HuH-7 (cell line): ENCODE results near the gene RFX3.

ENCODE experiments used
- DNase-seq: peaks from one replicate; pipeline ENCODE4 v3.0.0; 2011; ENCODE audit warnings: low spot score

RFX3 gene

DNA sequence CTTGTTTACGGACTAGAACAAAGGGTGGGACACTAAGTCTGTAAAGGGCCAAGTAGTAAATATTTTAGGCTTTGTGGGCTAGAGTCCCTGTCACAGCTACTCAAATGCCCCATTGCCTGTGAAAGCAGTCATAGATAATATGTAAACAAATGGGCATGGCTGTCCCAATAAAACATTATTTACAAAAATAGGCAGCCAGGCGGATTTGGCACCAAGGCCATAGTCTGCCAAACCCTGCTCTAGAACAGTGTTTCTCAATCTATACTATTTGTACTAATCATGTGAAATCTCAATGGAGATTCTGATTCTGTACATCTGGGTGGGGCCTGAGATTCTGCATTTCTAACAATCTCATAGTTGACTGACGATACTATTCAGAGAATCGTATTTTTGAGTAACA, 92.0 kb downstream of the RFX3 start:
- DNase-seq: no peak

DNA sequence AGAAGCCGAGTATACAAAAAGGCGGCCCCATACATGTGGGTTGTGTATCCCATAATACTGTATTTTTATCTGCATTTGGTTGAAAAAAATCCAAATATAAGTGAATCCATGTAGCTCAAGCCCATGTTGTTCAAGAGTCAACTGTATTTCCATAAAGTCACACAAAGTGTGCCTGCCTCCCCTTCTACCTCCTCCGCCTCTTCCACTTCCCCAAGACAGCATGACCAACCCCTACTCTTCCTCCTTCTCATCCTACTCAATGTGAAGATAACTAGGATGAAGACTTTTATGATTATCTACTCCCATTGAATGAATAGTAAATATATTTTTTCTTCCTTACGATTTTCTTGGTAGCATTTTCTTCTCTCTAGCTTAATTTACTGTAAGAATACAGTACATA, 92.7 kb downstream of the RFX3 start:
- DNase-seq: no peak

DNA sequence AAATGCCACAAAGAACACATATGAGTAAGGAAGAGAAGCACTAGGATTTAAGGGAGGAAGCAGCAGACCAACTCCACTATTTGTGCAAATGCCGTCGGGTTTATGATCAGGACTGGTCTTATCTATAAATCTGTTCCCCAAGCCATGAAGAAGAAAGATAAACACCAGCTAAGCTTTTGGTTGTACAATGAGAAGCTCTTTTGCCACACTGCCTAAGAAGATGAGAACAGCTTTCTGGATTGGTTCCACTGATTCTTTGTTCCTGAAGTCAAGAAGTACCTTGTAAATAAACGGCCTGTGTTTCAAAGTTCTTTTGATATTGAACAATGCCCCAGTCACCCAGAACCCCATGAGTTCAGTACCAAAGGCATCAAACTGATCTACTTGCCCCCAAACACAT, 93.9 kb downstream of the RFX3 start:
- no peak for DNase-seq

DNA sequence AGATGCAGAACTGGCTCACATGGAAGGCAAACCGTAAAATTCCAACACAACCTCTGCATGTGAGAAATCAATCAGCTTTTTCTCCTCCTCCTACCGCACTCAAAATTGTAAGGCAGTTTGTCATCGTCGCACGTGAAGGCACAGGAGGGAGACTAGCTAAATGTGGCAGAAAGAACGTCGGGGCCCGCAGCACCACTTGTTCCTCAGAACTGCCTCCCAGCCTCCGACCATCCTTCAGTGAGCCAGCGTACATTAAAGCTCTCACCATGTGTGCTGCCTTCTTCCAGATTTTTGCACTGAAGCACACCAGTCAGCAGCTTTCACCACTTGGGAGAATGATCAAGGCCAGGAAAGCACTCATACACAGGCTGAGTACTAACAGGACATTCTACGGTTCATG, 105.9 kb downstream of the RFX3 start:
- no peak for DNase-seq

DNA sequence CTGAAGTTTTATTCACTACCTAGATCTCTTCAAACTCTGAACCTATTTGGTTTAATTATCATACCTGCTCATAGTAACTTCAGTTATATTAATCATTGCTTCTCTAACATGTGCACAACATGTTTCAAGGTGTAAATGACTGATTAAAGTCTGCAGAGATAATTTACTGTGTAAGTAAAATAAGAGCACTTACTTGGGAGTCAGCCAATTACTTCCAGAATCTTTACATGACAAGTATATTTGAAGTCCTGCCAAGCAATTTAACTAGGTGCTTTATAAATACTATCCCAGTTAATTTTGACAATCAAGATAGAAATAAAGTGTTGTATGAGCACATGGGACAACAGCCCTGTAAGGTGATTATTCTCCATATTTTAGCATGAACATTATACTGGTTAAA, 109.9 kb downstream of the RFX3 start:
- DNase-seq: no peak

DNA sequence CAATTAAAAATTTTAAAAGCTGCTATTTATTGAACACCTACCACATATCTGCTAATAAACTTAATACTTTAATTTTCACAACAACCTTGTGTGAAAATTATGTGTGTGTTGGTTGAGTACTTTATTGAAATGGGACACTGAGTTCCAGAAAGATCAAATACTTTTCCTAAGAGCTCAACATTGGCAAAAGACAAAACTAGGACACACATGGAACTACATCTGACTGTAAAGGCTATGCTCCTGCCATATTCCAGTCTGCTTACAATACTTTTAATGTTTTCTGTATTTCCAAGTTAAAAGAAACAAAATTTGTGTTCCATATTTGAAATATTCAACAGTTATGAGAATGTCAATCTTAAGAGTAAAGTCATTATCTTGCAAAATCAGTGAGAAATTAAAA, 111.8 kb downstream of the RFX3 start:
- DNase-seq: no peak

DNA sequence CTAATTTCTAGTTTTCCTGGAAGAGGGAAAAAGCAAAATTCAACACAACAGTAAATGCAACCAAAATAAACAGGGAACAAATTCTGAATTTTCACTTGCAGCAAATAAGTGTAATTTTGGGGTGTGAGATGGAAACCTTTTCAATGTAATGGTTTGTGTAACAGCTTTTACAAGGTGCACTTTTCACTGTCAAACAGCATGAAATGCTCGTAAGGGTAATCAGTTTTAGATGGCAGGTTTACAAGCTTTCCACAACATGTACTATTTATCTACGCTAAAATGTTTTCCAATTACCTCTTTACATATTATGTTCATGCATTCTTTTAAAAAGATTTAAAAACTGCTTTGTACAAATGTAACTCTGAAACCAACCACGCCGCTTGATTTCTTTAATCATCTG, 115.3 kb downstream of the RFX3 start:
- no peak for DNase-seq

DNA sequence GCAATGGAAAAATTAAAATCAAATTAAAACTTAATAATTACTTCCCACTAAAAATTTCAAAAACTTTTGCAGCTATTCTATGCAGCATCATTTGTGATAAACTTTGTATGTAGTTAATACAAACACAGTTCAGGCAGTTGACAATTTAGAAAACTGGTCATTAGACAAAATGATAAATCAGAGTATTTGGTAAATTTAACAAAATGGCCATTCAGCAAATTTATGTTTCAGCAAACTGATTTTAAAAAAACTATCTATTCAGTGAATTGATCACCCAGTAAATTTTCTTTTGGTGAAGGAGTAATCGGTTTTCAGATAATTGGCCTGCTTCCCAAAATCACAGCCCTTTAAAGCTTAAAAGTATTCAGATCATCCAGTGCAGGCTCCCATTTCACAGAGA, 116.3 kb downstream of the RFX3 start:
- DNase-seq: no peak

DNA sequence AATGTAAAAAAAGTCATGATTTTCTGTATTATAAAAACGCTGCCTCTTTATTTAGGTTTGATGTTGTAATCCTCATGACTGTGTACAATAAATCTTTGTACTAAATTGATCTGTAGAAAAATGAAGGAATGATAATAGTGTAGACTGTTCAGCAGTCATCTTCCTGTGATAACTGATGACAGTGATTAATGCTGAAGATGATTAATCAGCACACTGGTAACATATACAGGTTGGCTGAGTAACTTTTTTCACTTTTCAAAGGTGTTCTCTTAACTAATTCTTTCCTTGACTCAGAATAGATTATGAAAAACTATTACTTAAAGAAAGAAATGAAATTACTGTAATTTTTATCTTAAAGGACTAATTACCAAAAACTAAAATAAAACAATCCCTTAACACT, 122.5 kb downstream of the RFX3 start:
- DNase-seq: no peak

DNA sequence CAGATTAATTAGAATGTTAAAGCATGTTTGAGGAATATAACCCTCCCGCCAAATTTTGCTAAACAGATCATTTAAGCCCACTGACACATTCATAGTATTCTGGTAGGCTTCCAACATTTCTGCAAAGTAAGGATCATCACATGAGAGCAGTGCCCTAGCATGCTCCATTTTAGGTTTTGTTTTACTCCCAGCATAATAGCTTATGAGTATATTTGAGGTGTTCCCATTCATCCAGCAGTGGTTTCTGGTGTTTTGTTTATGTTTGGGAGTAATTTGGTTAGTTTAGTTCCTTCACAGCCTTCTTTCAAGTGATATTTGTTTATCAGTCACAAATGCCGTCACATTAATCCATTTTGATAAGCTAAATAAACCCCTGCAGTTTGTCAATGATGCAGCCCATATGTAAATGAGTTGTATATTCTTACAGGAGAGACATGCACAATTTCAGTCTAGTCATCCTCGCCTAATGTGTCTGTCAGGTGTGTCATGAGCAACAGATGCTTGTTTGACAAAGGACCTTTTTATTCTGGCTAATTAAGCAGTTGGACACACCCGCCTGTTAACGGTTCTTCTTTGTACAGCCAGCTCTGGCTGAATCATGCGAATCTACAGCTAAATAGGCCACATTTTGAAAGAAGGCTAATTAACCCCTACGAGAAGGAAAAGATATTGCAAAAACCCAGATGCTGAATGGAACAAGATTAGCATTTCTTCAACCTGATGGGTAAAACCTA, 124.4 kb downstream of the RFX3 start:
- DNase-seq: no peak

DNA sequence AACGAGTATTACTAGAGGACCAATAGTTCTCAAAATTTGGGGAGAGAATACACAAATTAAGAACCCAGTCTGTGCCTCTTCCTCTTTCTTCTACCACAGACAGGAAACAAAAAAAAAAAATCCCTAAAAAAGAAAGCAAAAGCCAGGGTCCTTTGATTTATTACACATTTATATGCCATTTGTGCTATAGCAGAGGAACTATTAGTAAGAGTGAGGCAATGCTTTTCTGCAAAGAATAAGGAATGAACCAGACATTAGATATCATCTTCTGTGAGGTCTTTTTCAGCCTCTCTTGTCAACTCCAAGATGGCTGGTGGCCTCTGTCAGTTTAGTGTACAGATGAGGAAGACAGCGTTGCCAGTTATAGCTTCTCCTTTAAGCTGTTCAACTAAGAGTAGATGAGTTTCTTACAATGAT, 127.6 kb downstream of the RFX3 start:
- DNase-seq: no peak

DNA sequence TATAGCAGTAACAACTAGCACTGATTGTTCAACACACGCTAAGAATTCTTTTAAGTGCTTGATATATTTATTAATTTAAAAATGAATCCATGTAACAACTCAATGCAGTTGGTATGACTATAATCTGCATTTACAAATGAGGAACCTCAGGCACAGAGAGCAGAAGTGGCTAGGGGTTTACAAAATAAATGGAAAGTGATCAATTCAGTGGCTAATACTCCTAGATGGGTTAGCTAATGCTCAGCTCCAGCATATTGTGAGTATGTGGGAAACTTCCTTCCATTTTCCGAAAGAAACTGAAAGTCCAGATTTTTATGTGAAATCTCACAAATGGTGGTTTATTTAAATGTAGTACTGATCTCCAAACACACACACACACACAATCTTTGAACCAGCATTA, 128.0 kb downstream of the RFX3 start:
- no peak for DNase-seq

DNA sequence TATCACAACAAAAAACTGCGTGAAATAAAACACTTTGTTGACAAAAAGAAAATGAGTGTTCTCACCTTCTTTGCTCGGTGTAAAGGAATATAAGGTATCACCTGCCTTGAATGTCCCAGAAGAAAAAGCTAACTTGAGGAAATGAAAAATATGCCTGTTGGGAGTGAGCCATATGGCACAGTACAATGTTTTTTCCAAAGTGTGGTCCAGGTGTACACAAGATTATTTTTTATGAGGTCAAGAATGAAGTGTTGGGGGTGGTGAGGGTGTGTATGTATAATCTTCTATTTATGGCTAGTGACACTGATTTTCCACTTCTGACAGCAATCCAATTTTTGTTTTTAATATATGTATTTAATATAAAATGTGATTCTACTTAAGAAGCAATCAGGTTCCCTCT, 134.4 kb downstream of the RFX3 start:
- DNase-seq: no peak

DNA sequence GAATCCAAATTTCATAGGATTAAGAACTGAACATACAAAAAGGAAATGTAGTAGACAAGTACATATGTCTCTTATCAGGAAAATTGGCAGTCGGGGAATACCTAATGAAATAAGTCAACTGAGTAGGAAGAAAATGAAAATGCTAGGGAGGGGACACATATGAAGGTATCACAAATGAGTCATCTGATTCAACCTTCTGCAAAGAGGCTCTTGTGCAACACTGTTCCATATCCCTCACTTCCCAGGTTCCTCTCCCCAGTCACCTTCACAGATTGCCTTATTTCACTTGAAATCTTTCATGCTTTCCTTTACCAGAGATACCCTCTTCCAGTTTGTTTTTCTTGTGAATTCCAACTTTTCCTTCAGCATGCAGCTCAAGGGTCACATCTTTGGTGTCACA, 139.0 kb downstream of the RFX3 start:
- no peak for DNase-seq

DNA sequence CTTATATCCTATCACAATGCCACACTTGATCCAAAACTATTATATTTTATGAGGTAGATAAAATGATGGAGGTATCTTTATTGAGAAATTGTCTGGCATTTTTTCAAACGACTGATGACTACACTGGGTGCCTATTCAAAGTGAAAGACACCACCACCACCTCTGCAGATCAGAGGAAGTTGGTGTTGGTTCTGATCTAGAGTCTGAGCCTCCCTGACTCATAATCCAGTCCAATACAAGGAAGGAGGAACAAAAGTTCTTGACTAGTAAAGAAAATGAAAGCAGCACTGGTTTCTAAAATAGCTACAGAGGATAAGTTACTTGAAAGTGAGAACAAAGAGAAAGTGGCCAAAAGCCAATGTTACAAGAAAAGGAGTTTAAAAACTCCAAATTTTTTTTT, 139.9 kb downstream of the RFX3 start:
- no peak for DNase-seq

DNA sequence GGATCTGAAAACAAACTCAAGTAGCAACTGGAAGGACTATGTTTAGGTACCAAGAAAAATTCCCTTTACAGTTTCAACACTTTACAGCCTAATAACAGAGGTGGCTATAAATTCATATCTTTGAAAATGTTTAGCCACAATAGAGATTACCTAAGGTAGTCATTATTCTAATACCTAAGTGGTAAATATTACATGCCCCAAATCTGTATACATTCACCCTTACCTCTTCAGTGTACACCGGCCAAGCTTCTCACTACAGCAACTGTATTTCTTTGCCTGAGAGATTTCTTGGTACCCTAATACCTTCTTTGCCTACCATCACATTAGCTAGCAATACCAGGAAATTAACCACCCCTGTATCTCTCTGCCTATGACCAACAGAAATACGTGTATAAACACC, 154.0 kb downstream of the RFX3 start:
- no peak for DNase-seq

DNA sequence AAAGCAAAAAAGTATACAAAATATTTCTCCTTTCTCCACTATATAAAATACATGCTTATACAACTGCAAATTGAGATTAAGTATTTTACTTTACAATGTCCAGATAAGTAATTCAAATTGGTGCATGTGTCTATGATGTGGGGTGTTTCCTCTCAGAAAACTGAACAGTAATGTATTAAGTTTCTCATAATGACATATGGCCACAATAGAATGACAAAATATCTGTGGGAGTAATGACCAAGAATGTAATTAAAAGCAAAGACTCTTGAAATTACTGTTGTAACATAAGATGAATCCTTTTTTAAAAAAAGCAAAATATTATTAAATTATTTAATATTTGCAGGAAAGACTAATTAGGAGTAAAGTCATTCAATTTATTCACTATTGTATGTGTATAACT, 155.1 kb downstream of the RFX3 start:
- DNase-seq: no peak

DNA sequence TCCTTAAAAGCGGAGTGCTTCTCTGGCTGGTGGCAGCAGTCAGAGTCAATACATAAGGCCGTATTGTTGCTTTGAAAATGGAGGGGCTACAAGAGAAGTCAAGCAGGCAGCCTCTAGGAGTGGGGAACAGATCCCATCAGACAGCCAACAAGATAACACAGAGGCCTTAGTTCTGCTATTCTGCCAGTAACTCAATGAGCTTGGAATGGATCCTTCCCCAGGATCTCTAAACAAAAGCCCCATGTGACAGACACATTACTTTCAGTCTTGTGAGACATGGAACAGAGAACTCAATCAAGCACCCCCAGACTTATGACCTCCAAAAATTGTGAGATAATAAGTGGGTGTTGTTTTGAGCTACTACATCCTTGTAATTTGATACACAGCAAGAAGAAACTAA, 158.6 kb downstream of the RFX3 start:
- no peak for DNase-seq

DNA sequence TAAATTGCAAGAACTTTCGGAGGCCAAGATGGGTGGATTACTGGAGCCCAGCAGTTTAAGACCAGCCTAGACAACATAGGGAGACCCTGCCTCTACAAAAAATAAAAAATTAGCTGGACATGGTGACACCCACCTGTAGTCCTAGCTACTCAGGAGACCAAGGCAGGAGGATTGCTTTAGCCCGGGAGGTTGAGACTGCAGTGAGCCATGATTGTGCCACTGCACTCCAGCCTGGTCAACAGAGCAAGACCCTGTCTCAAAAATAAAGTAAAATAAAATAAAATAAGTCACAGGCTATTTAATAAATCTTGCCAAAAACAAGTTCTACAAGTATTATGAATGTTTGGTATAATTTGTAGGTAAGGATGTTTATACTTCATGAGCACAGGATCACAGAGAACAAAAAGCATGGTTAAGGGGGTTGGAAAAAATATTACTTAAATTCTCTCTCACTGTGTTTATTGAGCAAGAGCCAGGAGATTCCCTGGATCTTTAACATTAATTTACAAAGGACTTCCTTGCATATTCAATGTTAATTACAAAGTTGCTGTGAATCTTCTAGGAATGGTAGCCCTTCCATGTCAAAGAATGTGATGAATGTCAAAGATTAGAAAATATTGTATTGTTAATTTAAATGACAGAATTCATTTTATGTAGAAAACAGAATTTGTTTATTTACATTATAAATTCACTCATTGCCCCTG, 164.0 kb downstream of the RFX3 start:
- no peak for DNase-seq

DNA sequence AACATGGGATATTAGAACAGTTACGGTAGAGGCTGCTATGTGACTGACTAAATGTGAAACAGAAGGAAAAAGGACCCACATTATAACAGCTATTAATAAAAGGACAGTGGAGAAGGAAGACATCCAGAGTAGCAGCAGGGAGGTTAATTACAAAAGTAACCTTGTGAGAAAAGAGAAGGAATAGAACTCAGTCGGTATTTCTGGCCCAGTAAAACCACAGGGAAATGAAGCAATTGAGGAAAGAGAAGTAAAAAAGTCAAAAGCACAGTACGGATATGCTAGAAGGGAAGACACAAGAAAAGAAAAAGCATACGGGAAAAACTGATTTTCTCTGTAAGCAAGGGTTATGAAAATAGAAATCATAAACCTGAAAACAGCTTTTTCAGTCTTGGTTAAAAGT, 164.7 kb downstream of the RFX3 start:
- no peak for DNase-seq

DNA sequence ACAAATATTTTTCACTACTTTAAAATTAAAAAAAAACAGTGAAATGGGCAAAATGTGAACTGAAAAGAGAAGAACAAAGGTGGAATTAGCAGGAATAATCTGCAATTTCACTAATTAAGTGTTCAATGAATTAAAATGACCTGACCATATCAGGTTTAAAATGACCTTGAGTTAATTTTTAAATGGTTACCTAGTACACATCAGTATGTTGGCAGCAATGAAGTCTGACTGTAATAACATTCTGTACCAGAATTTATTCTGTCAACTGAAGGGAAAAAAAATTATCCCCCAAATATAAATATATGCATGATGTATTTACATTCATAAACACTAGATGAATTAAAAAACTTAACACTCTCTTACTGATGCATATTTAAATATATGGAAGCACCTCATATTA, 165.6 kb downstream of the RFX3 start:
- DNase-seq: no peak

DNA sequence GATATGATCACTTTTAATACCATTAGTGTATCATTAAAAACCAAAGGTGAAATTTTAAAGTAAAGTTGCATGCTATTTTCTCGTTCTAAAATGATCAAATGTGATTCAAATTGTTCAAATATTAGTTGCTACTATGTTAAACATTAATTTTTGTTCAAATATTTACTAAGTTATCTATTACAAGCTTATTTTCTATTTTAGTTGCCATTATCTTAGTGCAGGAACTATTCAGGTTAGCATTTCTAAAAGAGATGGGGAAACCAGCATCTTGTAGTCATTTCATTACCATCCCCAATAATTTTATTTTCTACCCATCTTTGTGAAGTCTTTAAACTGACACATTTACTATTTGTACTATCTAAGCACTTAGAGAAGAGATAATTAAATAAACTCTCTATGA, 166.0 kb downstream of the RFX3 start:
- no peak for DNase-seq

DNA sequence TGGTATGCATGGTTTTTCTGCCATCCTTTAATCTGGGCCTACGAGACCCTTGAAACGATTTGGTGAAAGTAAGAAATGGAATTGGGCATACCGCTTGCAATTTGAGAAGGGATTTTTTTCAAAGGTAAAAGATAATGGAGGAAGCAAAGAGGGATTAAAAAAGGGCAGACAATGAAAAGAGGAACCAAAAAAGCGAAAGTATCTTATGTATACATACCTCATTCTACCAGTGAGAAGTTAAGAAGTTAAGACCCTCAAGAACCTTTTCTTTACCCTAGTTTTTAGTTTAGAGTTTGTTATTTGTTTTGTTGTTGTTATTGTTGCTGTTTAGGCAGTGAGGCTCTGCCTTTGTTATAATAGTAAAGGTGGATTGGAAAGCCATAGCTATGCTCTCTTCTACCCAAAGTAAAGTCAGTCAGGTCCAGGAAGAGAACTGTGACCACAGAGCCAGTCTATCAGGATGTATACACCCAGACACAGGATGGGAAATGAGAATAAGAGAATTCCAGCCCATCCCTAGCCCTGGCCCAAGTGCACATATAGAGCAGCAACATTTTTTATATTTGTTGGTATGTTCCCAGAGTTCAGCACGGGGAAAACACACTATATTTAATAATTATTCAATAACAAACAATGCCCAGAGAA, 166.6 kb downstream of the RFX3 start:
- DNase-seq: no peak

DNA sequence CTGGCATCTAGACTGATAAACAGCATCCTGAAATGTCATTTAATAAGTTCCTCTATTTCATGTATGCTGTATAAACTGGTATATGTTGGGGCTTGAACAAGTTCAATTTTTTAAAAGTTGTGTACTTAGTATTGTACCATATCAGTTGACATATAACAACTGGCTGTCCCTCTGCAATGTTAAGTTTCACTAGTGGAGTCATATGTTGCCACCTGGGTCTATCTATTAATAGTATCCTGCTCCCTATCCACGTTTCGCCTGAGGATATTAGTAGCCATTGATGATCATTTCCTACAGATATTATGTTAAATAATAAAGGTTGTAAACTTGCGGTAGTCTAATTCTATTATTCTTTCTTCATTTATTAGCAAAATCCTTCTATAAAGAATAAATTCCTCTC, 177.6 kb downstream of the RFX3 start:
- DNase-seq: no peak
